CD4-positive, alpha-beta memory T cell (primary cell): ENCODE data around the gene TEX12. TPM values are rescaled to one million over a fixed set of nuclear protein-coding genes. Genes with fewer than 3 reads are reported as not detected.

Source experiments
- CTCF ChIA-PET: fragments of 350-600 bp; sonication (Branson Sonifier 250); formaldehyde crosslinking; loops from one replicate; lab custom pipeline; 2021; ENCODE audit warnings: inconsistent platforms; ENCODE audit not compliant: partially characterized antibody; lab: Charles Lee
- POLR2A ChIA-PET: fragments of 350-600 bp; sonication (Branson Sonifier 250); formaldehyde crosslinking; loops from one replicate; lab custom pipeline; 2021; ENCODE audit not compliant: partially characterized antibody; lab: Charles Lee
- DNase-seq, 5 donors: peaks; one replicate each; pipeline versions ENCODE4 v3.0.0 to v3.0.0-alpha.2; 2020 to 2022; ENCODE audit warnings: mixed read lengths in 1 of 5
- H3K27ac ChIP-seq: one replicate; pipeline ENCODE4 v1.7.0; 2013; ENCODE audit warnings: low read depth, low read length
- H3K27me3 ChIP-seq: 2 replicates; pipeline ENCODE4 v1.7.0; 2013; ENCODE audit warnings: mild to moderate bottlenecking, low read length, moderate library complexity; ENCODE audit not compliant: insufficient read depth
- H3K36me3 ChIP-seq: 2 replicates; pipeline ENCODE4 v1.7.0; 2013; ENCODE audit warnings: mild to moderate bottlenecking, low read length, moderate library complexity; ENCODE audit not compliant: insufficient read depth
- H3K4me1 ChIP-seq: 2 replicates; pipeline ENCODE4 v1.7.0; 2013; ENCODE audit warnings: mild to moderate bottlenecking, low read length, moderate library complexity; ENCODE audit not compliant: insufficient read depth
- H3K4me3 ChIP-seq, 2 donors: one replicate each; pipeline ENCODE4 v1.7.0; 2013; ENCODE audit warnings: low read length in 2 of 2, mild to moderate bottlenecking in 1 of 2
- H3K9me3 ChIP-seq, 2 donors: one replicate each; pipeline ENCODE4 v1.7.0; 2013; ENCODE audit warnings: low read length in 2 of 2, control low read depth in 1 of 2; ENCODE audit not compliant: control insufficient read depth in 1 of 2
- H3K27ac Mint-ChIP-seq, 7 donors: one replicate each; pipeline ENCODE4 v1.8.0; 2020 to 2021; ENCODE audit warnings: mixed read lengths in 7 of 7, mild to moderate bottlenecking in 6 of 7, inconsistent platforms in 3 of 7, moderate library complexity in 3 of 7
- H3K27me3 Mint-ChIP-seq, 2 donors: one replicate each; pipeline ENCODE4 v1.8.0; 2020 to 2021; ENCODE audit warnings: mixed read lengths in 2 of 2
- H3K36me3 Mint-ChIP-seq, 2 donors: one replicate each; pipeline ENCODE4 v1.8.0; 2020 to 2021; ENCODE audit warnings: mixed read lengths in 2 of 2, inconsistent platforms in 1 of 2, mild to moderate bottlenecking in 1 of 2
- H3K4me1 Mint-ChIP-seq, 4 donors: one replicate each; pipeline ENCODE4 v1.8.0; 2020 to 2021; ENCODE audit warnings: mixed read lengths in 4 of 4, mild to moderate bottlenecking in 1 of 4
- H3K4me3 Mint-ChIP-seq, 8 donors: one replicate each; pipeline ENCODE4 v1.8.0; 2020 to 2021; ENCODE audit warnings: mixed read lengths in 8 of 8, mild to moderate bottlenecking in 7 of 8, moderate library complexity in 6 of 8, inconsistent platforms in 3 of 8
- H3K9me3 Mint-ChIP-seq, 8 donors: one replicate each; pipeline ENCODE4 v1.8.0; 2020 to 2021; ENCODE audit warnings: mixed read lengths in 8 of 8, mild to moderate bottlenecking in 5 of 8, inconsistent platforms in 3 of 8, moderate library complexity in 1 of 8
- intact Hi-C: fragments of 100-400 bp; cut with micrococcal nuclease; formaldehyde crosslinking; loops from one replicate; pipeline ENCODE4 v1.15.1; 2023
- polyA plus RNA-seq, 2 donors: library from polyadenylated mRNA; unstranded; fragments of 300-500 nt; fragmentation: Illumina TruSeq; gene quantifications; one replicate each; pipeline ENCODE4 v1.2.3, GENCODE V29; 2021
- total RNA-seq, 2 experiments: library from RNA; stranded (reverse); gene quantifications; one replicate each; pipeline ENCODE4 v1.2.3, GENCODE V29; 2021

TEX12 gene
- total and polyA plus RNA-seq, 4 experiments from 2014 or later, result 0.29 TPM; not detected in 3

- ChIA-PET POLR2A (no interaction called here), CTCF (interaction anchor here (0.7 to 21.5 kb wide), 11 partner anchors 10 to 1575 kb away, joined by 3 to 452 read pairs (median 4); no protein-coding TSS in a partner anchor)
- H3K4me3 Mint-ChIP-seq, result no peak overlapping the region
- no peaks in the 10 kb centered on the region for H3K9me3 ChIP-seq
- H3K27me3 ChIP-seq, result no peaks in the 10 kb centered on the region
- no peak for DNase-seq
- H3K4me1 ChIP-seq, result no peaks in the 10 kb centered on the region
- intact Hi-C loops, result no loop called here
- no peaks in the 10 kb centered on the region for H3K27me3 Mint-ChIP-seq
- H3K27ac ChIP-seq, result no peak overlapping the region
- H3K9me3 Mint-ChIP-seq, result no peaks in the 10 kb centered on the region
- H3K4me3 ChIP-seq, result no peak overlapping the region
- H3K36me3 ChIP-seq, result no peaks in the 10 kb centered on the region
- H3K36me3 Mint-ChIP-seq, result peaks cover 0 to 3% of the 10 kb centered on the region in 2 donors
- H3K4me1 Mint-ChIP-seq, result peaks cover 4 to 11% (median 7%) of the 10 kb centered on the region in 4 donors
- no peak overlapping the region for H3K27ac Mint-ChIP-seq
Measured at GRCh38 chr11:112221274-112221835, 54.2 kb downstream of the TEX12 start.

Other genes with a start within 250 kb of the TEX12 start
- not detected for gene C11orf52, start 248.5 kb upstream of the TEX12 start, total RNA-seq
- gene C11orf52, start 248.5 kb upstream of the TEX12 start, polyA plus RNA-seq, result not detected
- 1 to 10 TPM; 1.1 to 2.1 TPM for gene DIXDC1, start 230.0 kb upstream of the TEX12 start, total RNA-seq
- gene DIXDC1, start 230.0 kb upstream of the TEX12 start, polyA plus RNA-seq, result under 1 TPM; 0.72 to 0.75 TPM
- gene DLAT, start 142.0 kb upstream of the TEX12 start, total RNA-seq, result 10 to 100 TPM; 19.4 to 21.6 TPM
- gene DLAT, start 142.0 kb upstream of the TEX12 start, polyA plus RNA-seq, result 10 to 100 TPM; 27.7 to 33.4 TPM
- not detected for gene PIH1D2, start 93.4 kb upstream of the TEX12 start, total RNA-seq
- gene PIH1D2, start 93.4 kb upstream of the TEX12 start, polyA plus RNA-seq, result not detected
- gene NKAPD1, start 93.1 kb upstream of the TEX12 start, total RNA-seq, result 10 to 100 TPM; 20.9 to 21.2 TPM
- gene NKAPD1, start 93.1 kb upstream of the TEX12 start, polyA plus RNA-seq, result 10 to 100 TPM in 1 of 2 donors, 1 to 10 TPM in 1; 7.7 to 14.2 TPM
- gene TIMM8B, start 80.6 kb upstream of the TEX12 start, total RNA-seq, result 10 to 100 TPM; 26.2 to 28.0 TPM
- 10 to 100 TPM; 54.1 to 65.9 TPM for gene TIMM8B, start 80.6 kb upstream of the TEX12 start, polyA plus RNA-seq
- gene SDHD, start 80.5 kb upstream of the TEX12 start, total RNA-seq, result 10 to 100 TPM; 61.2 to 65.5 TPM
- gene SDHD, start 80.5 kb upstream of the TEX12 start, polyA plus RNA-seq, result 100 to 1,000 TPM; 159 to 302 TPM
- gene IL18, start 3.3 kb upstream of the TEX12 start, total RNA-seq, result under 1 TPM in 1 of 2 experiments, not detected in 1; 0.42 TPM
- gene IL18, start 3.3 kb upstream of the TEX12 start, polyA plus RNA-seq, result not detected
- 1 to 10 TPM; 1.9 to 3.4 TPM for gene BCO2, start 8.1 kb downstream of the TEX12 start, total RNA-seq
- gene BCO2, start 8.1 kb downstream of the TEX12 start, polyA plus RNA-seq, result under 1 TPM in 1 of 2 donors, not detected in 1; 0.62 TPM
- 10 to 100 TPM; 23.6 to 26.9 TPM for gene PTS, start 59.1 kb downstream of the TEX12 start, total RNA-seq
- 10 to 100 TPM; 11.2 to 11.4 TPM for gene PTS, start 59.1 kb downstream of the TEX12 start, polyA plus RNA-seq
- not detected for gene PLET1, start 93.5 kb downstream of the TEX12 start, total RNA-seq
- gene PLET1, start 93.5 kb downstream of the TEX12 start, polyA plus RNA-seq, result not detected